Neural cell (in vitro differentiated cells): ENCODE measurements around the gene AEBP1. TPM values are rescaled to one million over a fixed set of nuclear protein-coding genes. Genes with fewer than 3 reads are reported as not detected.

ENCODE experiments used
- H2AFZ ChIP-seq: fragments of 200-600, 300-800 bp; sonication (generic), shearing (Covaris generic); 2 replicates; pipeline ENCODE4 v1.6.0; 2014; ENCODE audit warnings: low read depth, mild to moderate bottlenecking, antibody characterized with exemption, low read length, moderate library complexity
- H3F3A ChIP-seq: fragments of 200-600 bp; shearing (Covaris generic); 2 replicates; pipeline ENCODE4 v1.6.1; 2016; ENCODE audit warnings: mild to moderate bottlenecking, moderate library complexity, mixed read lengths, antibody characterized with exemption, low read length; ENCODE audit not compliant: insufficient read depth, poor library complexity, severe bottlenecking
- H3K27ac ChIP-seq: fragments of 200-600, 300-800 bp; sonication (generic), shearing (Covaris generic); 2 replicates; pipeline ENCODE4 v1.5.1; 2014; ENCODE audit warnings: mild to moderate bottlenecking, low read length, moderate library complexity
- H3K27me3 ChIP-seq: fragments of 300-800, 200-600 bp; sonication (generic), shearing (Covaris generic); 2 replicates; pipeline ENCODE4 v1.6.0; 2014; ENCODE audit warnings: mild to moderate bottlenecking, low read depth, low read length, moderate library complexity; ENCODE audit not compliant: insufficient read depth
- H3K36me3 ChIP-seq: fragments of 300-800, 200-600 bp; sonication (generic), shearing (Covaris generic); 2 replicates; pipeline ENCODE4 v1.5.1; 2014; ENCODE audit warnings: mild to moderate bottlenecking, antibody characterized with exemption, low read length, moderate library complexity; ENCODE audit not compliant: insufficient read depth
- H3K4me2 ChIP-seq: fragments of 300-800, 200-600 bp; sonication (generic), shearing (Covaris generic); 2 replicates; pipeline ENCODE4 v1.6.0; 2014; ENCODE audit warnings: mild to moderate bottlenecking, low read length
- H3K4me3 ChIP-seq: fragments of 300-800, 200-600 bp; sonication (generic), shearing (Covaris generic); 2 replicates; pipeline ENCODE4 v1.5.1; 2014; ENCODE audit warnings: mild to moderate bottlenecking, low read length, moderate library complexity
- H3K79me2 ChIP-seq: fragments of 200-600 bp; shearing (Covaris generic); replicated peaks from 2 replicates; pipeline ENCODE4 v1.6.0; 2014; ENCODE audit warnings: mild to moderate bottlenecking, low read length, moderate library complexity; ENCODE audit not compliant: insufficient read depth
- H3K9ac ChIP-seq: fragments of 300-800, 200-600 bp; sonication (generic), shearing (Covaris generic); 2 replicates; pipeline ENCODE4 v1.6.1; 2016; ENCODE audit warnings: mild to moderate bottlenecking, low read length, mixed read lengths
- H3K9me2 ChIP-seq: fragments of 200-600 bp; shearing (Covaris generic); 2 replicates; pipeline ENCODE4 v1.6.1; 2016; ENCODE audit warnings: mild to moderate bottlenecking, low read length, mixed read lengths; ENCODE audit not compliant: insufficient read depth
- H3K9me3 ChIP-seq: fragments of 200-600, 300-800 bp; sonication (generic), shearing (Covaris generic); 2 replicates; pipeline ENCODE4 v1.6.1; 2016; ENCODE audit warnings: mild to moderate bottlenecking, mixed run types, low read length, moderate library complexity, mixed read lengths
- H4K20me1 ChIP-seq: fragments of 200-600 bp; shearing (Covaris generic); 2 replicates; pipeline ENCODE4 v1.6.1; 2016; ENCODE audit warnings: mild to moderate bottlenecking, mixed run types; ENCODE audit not compliant: insufficient read depth
- EP300 ChIP-seq: fragments of 450-650 bp; conservative IDR thresholded peaks from 2 replicates; pipeline ENCODE4 v1.6.1; 2014; ENCODE audit warnings: antibody characterized with exemption, mild to moderate bottlenecking, moderate library complexity; ENCODE audit not compliant: poor library complexity, severe bottlenecking
- EZH2 ChIP-seq: fragments of 200-600, 300-800 bp; shearing (Covaris generic), sonication (generic); IDR thresholded peaks from 2 replicates; pipeline ENCODE4 v1.6.1; 2014; ENCODE audit warnings: antibody characterized with exemption, low read length, borderline replicate concordance, mild to moderate bottlenecking; ENCODE audit not compliant: insufficient read depth, poor library complexity, severe bottlenecking
- MXI1 ChIP-seq: fragments of 450-650 bp; conservative IDR thresholded peaks from 2 replicates; pipeline ENCODE4 v1.6.1; 2014; ENCODE audit warnings: antibody characterized with exemption, mild to moderate bottlenecking; ENCODE audit not compliant: poor library complexity, severe bottlenecking
- POLR2AphosphoS5 ChIP-seq: IDR thresholded peaks from 2 replicates; pipeline ENCODE4 v1.6.1; 2012
- RAD21 ChIP-seq: fragments of 450-650 bp; conservative IDR thresholded peaks from 2 replicates; pipeline ENCODE4 v1.6.1; 2014; ENCODE audit warnings: antibody characterized with exemption, mild to moderate bottlenecking, moderate library complexity
- SMC3 ChIP-seq: fragments of 450-650 bp; conservative IDR thresholded peaks from 2 replicates; pipeline ENCODE4 v1.6.1; 2014; ENCODE audit warnings: antibody characterized with exemption, mild to moderate bottlenecking, moderate library complexity; ENCODE audit not compliant: poor library complexity
- TAF1 ChIP-seq: IDR thresholded peaks from 2 replicates; pipeline ENCODE4 v1.6.1; 2012; ENCODE audit warnings: low read depth
- polyA plus RNA-seq: library from polyadenylated mRNA; depleted of rRNA; stranded (reverse); fragments of >200 nt; gene quantifications from 2 replicates; pipeline ENCODE4 v1.2.3, GENCODE V29; 2014
- TF ChIP-seq, protein P1 (sequence below): fragments of 450-650 bp; IDR thresholded peaks from 2 replicates; pipeline ENCODE4 v1.5.1; 2014; ENCODE audit warnings: antibody characterized with exemption, mild to moderate bottlenecking, moderate library complexity; ENCODE audit not compliant: poor library complexity, severe bottlenecking
- TF ChIP-seq, protein P2 (sequence below): IDR thresholded peaks from 2 replicates; pipeline ENCODE4 v1.6.1; 2012; ENCODE audit warnings: borderline replicate concordance

The AEBP1 gene
- polyA plus RNA-seq, 1 donor from 2014 or later, result 0.30 TPM

DNA sequence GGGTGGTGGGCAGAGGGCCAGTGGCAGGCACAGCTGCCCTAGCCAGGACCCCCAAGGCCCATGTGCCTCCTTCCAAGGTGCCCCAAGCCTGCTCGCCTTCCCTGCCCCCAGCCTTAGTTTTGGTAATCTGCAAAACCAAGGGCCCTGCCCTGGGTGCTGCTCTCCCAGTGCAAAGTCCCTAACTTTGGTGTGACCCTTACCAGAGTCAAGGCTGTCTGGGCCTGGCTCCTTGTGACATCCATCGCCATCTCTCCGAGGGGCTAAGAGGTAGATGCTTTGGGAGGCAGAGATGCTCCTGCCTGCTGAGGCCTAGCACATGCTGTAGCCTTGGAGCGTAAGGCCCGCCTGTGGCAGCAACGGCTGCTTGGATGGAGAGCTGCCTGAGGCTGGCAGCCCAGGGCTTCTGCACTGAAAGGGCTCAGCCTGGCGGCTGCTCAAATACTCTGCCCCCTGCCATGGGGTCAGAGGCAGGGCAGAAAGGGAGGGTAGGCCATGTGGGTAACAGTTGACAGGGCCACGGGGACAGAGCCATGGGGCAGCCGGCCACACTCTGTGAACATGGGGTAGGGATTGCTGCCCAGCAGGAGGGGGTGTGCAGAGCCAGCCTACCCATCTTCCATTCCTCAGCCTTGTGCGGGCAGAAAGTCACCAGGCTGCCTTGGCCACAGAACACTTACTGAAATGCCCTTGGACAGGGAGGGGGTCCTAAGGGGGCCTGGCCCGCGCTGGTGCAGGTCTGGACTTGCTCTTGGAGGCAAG lies 54.9 kb downstream of the AEBP1 start:
- no peaks in the 10 kb centered on the region for H3F3A ChIP-seq
- no peaks in the 10 kb centered on the region for H3K9me3 ChIP-seq
- no peak overlapping the region for H3K4me3 ChIP-seq
- no peaks in the 10 kb centered on the region for H4K20me1 ChIP-seq
- no peaks in the 10 kb centered on the region for H3K79me2 ChIP-seq
- no peak for TF ChIP-seq TAF1
- TF ChIP-seq, protein P1, sequence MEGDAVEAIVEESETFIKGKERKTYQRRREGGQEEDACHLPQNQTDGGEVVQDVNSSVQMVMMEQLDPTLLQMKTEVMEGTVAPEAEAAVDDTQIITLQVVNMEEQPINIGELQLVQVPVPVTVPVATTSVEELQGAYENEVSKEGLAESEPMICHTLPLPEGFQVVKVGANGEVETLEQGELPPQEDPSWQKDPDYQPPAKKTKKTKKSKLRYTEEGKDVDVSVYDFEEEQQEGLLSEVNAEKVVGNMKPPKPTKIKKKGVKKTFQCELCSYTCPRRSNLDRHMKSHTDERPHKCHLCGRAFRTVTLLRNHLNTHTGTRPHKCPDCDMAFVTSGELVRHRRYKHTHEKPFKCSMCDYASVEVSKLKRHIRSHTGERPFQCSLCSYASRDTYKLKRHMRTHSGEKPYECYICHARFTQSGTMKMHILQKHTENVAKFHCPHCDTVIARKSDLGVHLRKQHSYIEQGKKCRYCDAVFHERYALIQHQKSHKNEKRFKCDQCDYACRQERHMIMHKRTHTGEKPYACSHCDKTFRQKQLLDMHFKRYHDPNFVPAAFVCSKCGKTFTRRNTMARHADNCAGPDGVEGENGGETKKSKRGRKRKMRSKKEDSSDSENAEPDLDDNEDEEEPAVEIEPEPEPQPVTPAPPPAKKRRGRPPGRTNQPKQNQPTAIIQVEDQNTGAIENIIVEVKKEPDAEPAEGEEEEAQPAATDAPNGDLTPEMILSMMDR, result no peak
- TF ChIP-seq, protein P2, sequence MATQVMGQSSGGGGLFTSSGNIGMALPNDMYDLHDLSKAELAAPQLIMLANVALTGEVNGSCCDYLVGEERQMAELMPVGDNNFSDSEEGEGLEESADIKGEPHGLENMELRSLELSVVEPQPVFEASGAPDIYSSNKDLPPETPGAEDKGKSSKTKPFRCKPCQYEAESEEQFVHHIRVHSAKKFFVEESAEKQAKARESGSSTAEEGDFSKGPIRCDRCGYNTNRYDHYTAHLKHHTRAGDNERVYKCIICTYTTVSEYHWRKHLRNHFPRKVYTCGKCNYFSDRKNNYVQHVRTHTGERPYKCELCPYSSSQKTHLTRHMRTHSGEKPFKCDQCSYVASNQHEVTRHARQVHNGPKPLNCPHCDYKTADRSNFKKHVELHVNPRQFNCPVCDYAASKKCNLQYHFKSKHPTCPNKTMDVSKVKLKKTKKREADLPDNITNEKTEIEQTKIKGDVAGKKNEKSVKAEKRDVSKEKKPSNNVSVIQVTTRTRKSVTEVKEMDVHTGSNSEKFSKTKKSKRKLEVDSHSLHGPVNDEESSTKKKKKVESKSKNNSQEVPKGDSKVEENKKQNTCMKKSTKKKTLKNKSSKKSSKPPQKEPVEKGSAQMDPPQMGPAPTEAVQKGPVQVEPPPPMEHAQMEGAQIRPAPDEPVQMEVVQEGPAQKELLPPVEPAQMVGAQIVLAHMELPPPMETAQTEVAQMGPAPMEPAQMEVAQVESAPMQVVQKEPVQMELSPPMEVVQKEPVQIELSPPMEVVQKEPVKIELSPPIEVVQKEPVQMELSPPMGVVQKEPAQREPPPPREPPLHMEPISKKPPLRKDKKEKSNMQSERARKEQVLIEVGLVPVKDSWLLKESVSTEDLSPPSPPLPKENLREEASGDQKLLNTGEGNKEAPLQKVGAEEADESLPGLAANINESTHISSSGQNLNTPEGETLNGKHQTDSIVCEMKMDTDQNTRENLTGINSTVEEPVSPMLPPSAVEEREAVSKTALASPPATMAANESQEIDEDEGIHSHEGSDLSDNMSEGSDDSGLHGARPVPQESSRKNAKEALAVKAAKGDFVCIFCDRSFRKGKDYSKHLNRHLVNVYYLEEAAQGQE, result no peak
- no peak for TF ChIP-seq SMC3
- TF ChIP-seq POLR2AphosphoS5, result no peak
- no peak for TF ChIP-seq RAD21
- TF ChIP-seq EZH2, result no peak
- no peak for TF ChIP-seq EP300
- no peak for TF ChIP-seq MXI1
- H3K4me2 ChIP-seq, result no peak overlapping the region
- H3K27me3 ChIP-seq, result no peaks in the 10 kb centered on the region
- H3K9ac ChIP-seq, result no peak overlapping the region
- no peaks in the 10 kb centered on the region for H3K9me2 ChIP-seq
- H3K36me3 ChIP-seq, result no peaks in the 10 kb centered on the region
- no peak overlapping the region for H3K27ac ChIP-seq
- no peak overlapping the region for H2AFZ ChIP-seq

DNA sequence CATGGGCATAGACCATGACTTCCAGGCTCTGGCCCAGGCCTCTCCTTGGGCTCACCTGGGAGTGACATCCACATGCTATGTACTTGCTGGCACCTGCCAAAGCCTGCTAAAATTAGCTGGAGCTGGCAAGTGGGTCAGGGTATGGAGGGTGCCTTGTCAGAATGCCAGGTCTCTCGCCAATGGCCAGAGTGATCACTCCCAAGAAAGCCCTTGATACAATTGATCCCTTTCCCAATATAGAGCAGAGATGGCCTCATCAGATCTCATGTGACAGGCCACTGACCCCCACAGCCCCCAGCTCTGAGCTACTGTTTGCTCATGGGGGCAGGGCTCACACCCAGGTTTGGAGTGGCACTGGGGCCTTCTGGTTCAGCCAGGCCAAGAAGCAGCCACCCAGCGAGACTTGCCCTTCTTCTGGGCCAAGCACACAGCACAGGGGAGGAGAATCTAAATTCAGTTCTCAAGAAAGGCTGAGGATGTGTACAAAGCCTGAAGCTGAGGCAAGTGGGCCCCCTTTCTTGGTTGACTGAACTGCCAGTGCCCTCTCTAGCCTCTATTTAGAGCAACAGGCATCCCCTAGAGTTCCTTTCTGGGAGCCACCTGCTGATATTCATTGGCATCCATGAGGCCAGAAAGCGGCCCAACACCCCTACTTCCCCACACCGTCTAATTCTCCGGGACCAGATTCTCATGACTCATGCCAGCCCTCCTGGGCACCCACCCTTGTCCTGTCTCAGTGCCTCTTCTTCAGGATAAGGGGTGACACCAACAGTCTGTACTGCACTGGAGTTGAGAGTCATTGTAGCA lies 55.9 kb downstream of the AEBP1 start:
- H3K9ac ChIP-seq, result no peak overlapping the region
- no peaks in the 10 kb centered on the region for H3K36me3 ChIP-seq
- H4K20me1 ChIP-seq, result no peaks in the 10 kb centered on the region
- H3F3A ChIP-seq, result no peaks in the 10 kb centered on the region
- TF ChIP-seq TAF1 (no peak), MXI1 (no peak), POLR2AphosphoS5 (no peak), RAD21 (no peak), EP300 (no peak), EZH2 (no peak), SMC3 (no peak)
- TF ChIP-seq, protein P2, result no peak
- TF ChIP-seq, protein P1, result no peak
- no peaks in the 10 kb centered on the region for H3K27me3 ChIP-seq
- H3K4me3 ChIP-seq, result no peak overlapping the region
- no peak overlapping the region for H2AFZ ChIP-seq
- H3K4me2 ChIP-seq, result no peak overlapping the region
- H3K79me2 ChIP-seq, result no peaks in the 10 kb centered on the region
- H3K9me2 ChIP-seq, result no peaks in the 10 kb centered on the region
- no peaks in the 10 kb centered on the region for H3K9me3 ChIP-seq
- no peak overlapping the region for H3K27ac ChIP-seq
